ENCODE results near the gene ATL2. TPM values are rescaled to one million over a fixed set of nuclear protein-coding genes. Genes with fewer than 3 reads are reported as not detected.
"Not testable (repeated sequence)": the region's sequence is repeated elsewhere in the genome, so short reads cannot be mapped to it uniquely, and the experiment has no call there.

ATL2 gene
- total RNA-seq, 6 experiments from 2014 or later: 21.4 to 28.7 (median 24.4) TPM

DNA sequence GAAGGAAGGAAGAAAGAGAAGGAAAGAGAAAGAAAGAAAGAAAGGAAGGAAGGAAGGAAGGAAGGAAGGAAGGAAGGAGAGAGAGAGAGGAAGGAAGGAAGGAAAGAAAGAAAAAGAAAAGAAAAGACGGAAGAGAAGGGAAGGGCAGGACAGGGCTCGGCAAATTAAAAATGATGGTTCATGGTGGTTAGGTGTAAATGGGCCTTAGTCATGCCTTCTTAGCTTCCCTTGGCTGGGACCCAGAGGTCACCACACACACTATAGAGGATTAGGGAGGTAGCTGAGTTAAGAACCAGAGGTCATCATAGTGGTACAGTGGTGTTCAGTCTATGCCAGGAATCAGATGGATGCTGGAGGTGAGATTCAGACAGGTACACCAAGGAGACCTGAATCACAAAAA lies 9.3 kb upstream of the ATL2 start:
- peaks cover 17% of the 10 kb centered on the region for H3K27me3 Mint-ChIP-seq (ENCODE audit: insufficient read depth)
- no peak for DNase-seq
- H3K36me3 Mint-ChIP-seq (ENCODE audit: low read depth): no peaks in the 10 kb centered on the region
- no peak overlapping the region for H3K27ac Mint-ChIP-seq
- no peak overlapping the region for H3K4me3 Mint-ChIP-seq
- H3K9me3 Mint-ChIP-seq: no peaks in the 10 kb centered on the region
- TF ChIP-seq, protein P1, sequence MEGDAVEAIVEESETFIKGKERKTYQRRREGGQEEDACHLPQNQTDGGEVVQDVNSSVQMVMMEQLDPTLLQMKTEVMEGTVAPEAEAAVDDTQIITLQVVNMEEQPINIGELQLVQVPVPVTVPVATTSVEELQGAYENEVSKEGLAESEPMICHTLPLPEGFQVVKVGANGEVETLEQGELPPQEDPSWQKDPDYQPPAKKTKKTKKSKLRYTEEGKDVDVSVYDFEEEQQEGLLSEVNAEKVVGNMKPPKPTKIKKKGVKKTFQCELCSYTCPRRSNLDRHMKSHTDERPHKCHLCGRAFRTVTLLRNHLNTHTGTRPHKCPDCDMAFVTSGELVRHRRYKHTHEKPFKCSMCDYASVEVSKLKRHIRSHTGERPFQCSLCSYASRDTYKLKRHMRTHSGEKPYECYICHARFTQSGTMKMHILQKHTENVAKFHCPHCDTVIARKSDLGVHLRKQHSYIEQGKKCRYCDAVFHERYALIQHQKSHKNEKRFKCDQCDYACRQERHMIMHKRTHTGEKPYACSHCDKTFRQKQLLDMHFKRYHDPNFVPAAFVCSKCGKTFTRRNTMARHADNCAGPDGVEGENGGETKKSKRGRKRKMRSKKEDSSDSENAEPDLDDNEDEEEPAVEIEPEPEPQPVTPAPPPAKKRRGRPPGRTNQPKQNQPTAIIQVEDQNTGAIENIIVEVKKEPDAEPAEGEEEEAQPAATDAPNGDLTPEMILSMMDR (IDR thresholded peaks at IDR 0.05): no peak
- no peaks in the 10 kb centered on the region for H3K4me1 Mint-ChIP-seq (ENCODE audit: low read depth)

DNA sequence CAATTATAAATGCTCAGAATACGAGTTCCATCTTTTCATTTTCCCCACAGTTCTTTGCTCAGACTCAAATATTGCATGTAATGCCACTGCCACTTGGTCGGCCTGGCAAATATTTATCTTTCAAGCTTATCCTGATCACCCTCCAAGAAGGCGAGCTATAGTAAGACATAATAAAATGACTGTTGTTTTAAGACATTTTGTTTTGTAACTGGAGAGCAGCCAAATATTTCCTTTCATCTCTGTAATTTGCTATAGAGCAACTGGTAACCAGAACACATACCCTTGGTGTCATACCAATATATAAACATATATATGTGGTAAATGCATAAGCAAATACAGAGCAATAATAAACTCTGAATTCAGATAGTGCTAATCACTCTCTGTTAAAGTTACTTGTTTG lies 7.3 kb upstream of the ATL2 start:
- no peak for DNase-seq
- Mint-ChIP-seq H3K4me3 (no peak overlapping the region), H3K4me1 (ENCODE audit: low read depth) (no peaks in the 10 kb centered on the region), H3K36me3 (ENCODE audit: low read depth) (no peaks in the 10 kb centered on the region), H3K9me3 (no peaks in the 10 kb centered on the region), H3K27ac (no peak overlapping the region), H3K27me3 (ENCODE audit: insufficient read depth) (peaks cover 5% of the 10 kb centered on the region)
- TF ChIP-seq, protein P1 (IDR thresholded peaks at IDR 0.05): no peak

DNA sequence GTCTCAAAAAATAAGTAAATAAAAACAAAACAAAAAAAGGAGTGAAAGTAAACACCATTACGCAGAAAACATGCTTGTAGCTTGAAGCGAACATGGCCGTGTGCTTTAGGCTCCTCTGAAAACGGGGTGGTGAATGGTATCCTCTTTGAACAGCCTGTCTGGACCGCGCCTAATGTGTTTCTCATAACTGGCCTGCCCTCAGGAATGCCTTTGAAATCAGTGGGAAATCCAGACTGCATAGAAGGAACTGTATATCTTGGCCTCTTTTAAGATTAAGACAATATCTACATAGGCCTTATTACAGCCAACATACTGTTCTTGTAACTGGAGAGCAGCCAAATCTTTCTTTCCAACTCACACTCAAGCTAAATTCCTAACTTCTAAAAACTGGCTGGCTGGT lies 6.7 kb upstream of the ATL2 start:
- not testable (repeated sequence) for H3K27ac Mint-ChIP-seq; H3K36me3 Mint-ChIP-seq (ENCODE audit: low read depth); H3K9me3 Mint-ChIP-seq; H3K4me3 Mint-ChIP-seq; H3K27me3 Mint-ChIP-seq (ENCODE audit: insufficient read depth); H3K4me1 Mint-ChIP-seq (ENCODE audit: low read depth); DNase-seq

DNA sequence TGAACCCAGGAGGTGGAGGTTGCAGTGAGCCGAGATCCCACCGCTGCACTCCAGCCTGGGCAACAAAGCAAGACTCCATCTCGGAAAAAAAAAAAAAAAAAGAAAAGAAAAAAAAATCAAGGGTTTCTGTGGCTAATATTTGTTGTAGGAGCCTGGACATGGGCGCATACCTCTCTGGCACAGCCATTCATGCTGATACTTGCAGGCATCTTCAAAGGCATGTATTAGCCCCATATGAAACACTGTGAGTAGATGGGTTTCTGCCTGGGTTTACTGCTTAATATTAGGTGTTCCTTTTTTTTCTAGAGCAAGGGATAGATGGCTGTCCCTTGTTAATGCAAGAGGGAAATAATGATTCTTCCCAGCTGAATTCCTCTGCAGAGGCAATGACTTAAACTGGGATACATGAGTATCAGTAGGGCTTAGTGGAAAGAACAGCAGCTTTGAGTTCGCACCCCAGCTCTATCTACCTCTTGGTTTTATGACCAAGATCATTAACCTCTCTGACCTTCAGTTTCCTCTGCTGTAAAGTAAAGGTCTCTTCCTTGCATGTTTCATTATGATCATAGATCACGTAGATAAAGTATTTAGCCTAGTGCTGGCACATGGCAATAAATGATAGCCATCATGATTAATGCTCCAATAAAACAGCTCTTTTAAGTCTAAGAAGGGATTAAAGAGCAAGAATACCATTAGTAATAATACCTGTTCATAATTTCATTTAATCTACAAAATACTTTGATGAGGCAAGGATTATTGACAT lies 4.5 kb upstream of the ATL2 start:
- no peaks in the 10 kb centered on the region; the same call in none of the 2 replicates for H3K27me3 Mint-ChIP-seq (ENCODE audit: insufficient read depth)
- H3K27ac Mint-ChIP-seq: no peak overlapping the region
- no peaks in the 10 kb centered on the region for H3K36me3 Mint-ChIP-seq (ENCODE audit: low read depth)
- H3K9me3 Mint-ChIP-seq: no peaks in the 10 kb centered on the region
- TF ChIP-seq, protein P1 (IDR thresholded peaks at IDR 0.05): no peak
- DNase-seq: no peak
- no peak overlapping the region for H3K4me3 Mint-ChIP-seq
- peaks cover 13% of the 10 kb centered on the region for H3K4me1 Mint-ChIP-seq (ENCODE audit: low read depth)

DNA sequence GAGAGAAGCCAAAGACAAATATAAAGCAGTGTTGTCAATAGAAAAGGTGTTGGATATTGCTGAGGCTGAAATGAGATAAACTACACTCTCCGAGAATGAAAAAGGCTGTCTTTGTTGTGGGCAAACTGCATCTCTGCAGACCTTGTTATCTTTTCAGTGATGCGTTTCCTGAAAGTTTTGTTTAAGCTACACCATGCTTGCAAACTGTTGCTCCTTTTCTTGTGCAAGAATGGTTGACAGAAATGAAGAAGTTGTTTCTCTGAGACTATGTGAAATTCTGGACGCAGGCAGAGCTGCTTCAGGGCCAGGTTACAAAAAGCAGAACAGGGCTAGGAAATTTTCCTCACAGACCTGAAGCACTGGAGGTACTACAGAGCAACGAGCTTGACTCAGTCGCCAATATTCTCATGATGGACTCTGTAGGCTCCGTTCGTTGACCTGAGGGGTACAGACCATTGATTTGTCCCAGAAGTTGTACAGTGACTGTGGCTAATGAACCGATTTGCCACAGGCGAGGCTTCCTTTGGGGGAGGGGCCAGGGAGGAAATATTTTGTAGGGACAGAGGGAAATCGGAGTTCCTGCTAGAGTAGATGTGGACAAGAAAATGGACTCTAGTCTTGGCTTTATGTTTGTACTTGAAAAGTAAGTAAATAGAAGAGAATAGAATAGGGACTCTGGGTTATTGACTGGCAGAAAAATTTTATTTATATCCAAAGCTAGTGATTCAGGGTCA lies 3.5 kb upstream of the ATL2 start:
- Mint-ChIP-seq H3K4me3 (no peak overlapping the region), H3K27ac (no peak overlapping the region), H3K4me1 (ENCODE audit: low read depth) (peaks cover 20% of the 10 kb centered on the region), H3K9me3 (no peaks in the 10 kb centered on the region), H3K27me3 (ENCODE audit: insufficient read depth) (peaks cover 2% of the 10 kb centered on the region), H3K36me3 (ENCODE audit: low read depth) (no peaks in the 10 kb centered on the region)
- no peak for DNase-seq
- TF ChIP-seq, protein P1 (IDR thresholded peaks at IDR 0.05): no peak
